K562 (cell line): Measurements from ENCODE around the gene PRSS27. TPM values are rescaled to one million over a fixed set of nuclear protein-coding genes. Genes with fewer than 3 reads are reported as not detected.
"Not testable (repeated sequence)": the region's sequence is repeated elsewhere in the genome, so short reads cannot be mapped to it uniquely, and the experiment has no call there.

Experiments
- ATAC-seq: fragments of 200-7000 bp; cut with Tn5 transposase; 3 replicates; pipeline ENCODE4 v1.9.1; 2020; ENCODE audit warnings: moderate library complexity
- BruUV-seq: library from RNA; stranded (reverse); fragments of 400-500 nt; replicated peaks from 2 replicates; lab custom pipeline; 2021; lab: Mats Ljungman, UMichigan
- CTCF ChIA-PET: fragments of 300-600 bp; formaldehyde crosslinking; extraction: SDS; loops from one replicate; lab custom pipeline; 2021; ENCODE audit warnings: low intra/inter-chr PET ratio; lab: Yijun Ruan, JAX
- POLR2A ChIA-PET: fragments of 300-600, 350-650 bp; sonication (Branson Sonifier 250); formaldehyde crosslinking; extraction: SDS; loops from one replicate; lab custom pipeline; 2021; ENCODE audit warnings: antibody characterized with exemption, inconsistent platforms; lab: Yijun Ruan, JAX
- DNase-seq, 4 experiments: peaks; one replicate each; pipeline versions ENCODE4 v3.0.0 to v3.0.0-alpha.2; 2011 to 2018; ENCODE audit warnings: low spot score in 3 of 4, mixed read lengths in 3 of 4; ENCODE audit errors: extremely low read depth in 1 of 4
- FAIRE-seq: peaks from 2 replicates; lab custom pipeline; 2011; peaks lifted over from hg19 to GRCh38; lab: Jason Lieb, UNC
- H2AFZ ChIP-seq: 2 replicates; pipeline ENCODE4 v1.6.0; 2011; ENCODE audit warnings: low read depth, low read length, control low read depth, inconsistent platforms
- H3K27ac ChIP-seq: fragments of 200-600 bp; 3 replicates; pipeline ENCODE4 v1.8.0; 2011; ENCODE audit warnings: low read depth, mild to moderate bottlenecking, control low read depth, inconsistent platforms, low read length, moderate library complexity, mixed read lengths; ENCODE audit errors: extremely low read depth
- H3K27me3 ChIP-seq, 2 experiments: fragments of 300-600 bp in 1 of 2; 2 replicates in 1 of 2; 3 replicates in 1 of 2; pipeline versions ENCODE4 v1.6.0 to v1.8.0; 2011; ENCODE audit warnings: inconsistent platforms in 2 of 2, low read length in 2 of 2, mild to moderate bottlenecking in 1 of 2, mixed read lengths in 1 of 2, moderate library complexity in 1 of 2; ENCODE audit not compliant: control insufficient read depth in 2 of 2, insufficient read depth in 2 of 2
- H3K36me3 ChIP-seq: fragments of 300-600 bp; 3 replicates; pipeline ENCODE4 v1.8.0; 2011; ENCODE audit warnings: mild to moderate bottlenecking, low read length, inconsistent platforms; ENCODE audit not compliant: control insufficient read depth, insufficient read depth
- H3K4me1 ChIP-seq, 2 experiments: fragments of 200-600 bp in 1 of 2; replicated peaks in 1 of 2; 2 replicates in 1 of 2; 3 replicates in 1 of 2; pipeline versions ENCODE4 v1.5.1 to v1.8.0; 2011; ENCODE audit warnings: inconsistent platforms in 2 of 2, low read length in 2 of 2, mild to moderate bottlenecking in 1 of 2, mixed read lengths in 1 of 2, moderate library complexity in 1 of 2; ENCODE audit not compliant: control insufficient read depth in 2 of 2, insufficient read depth in 2 of 2
- H3K4me2 ChIP-seq: 2 replicates; pipeline ENCODE4 v1.6.1; 2011; ENCODE audit warnings: low read length, control low read depth, inconsistent platforms, mixed read lengths; ENCODE audit not compliant: insufficient read depth
- H3K4me3 ChIP-seq: fragments of 200-600 bp; sonication (generic), shearing (Covaris generic); 2 replicates; pipeline ENCODE4 v1.5.1; 2016; ENCODE audit warnings: control low read depth, inconsistent platforms
- H3K79me2 ChIP-seq: fragments of 200-600 bp; 3 replicates; pipeline ENCODE4 v1.8.0; 2011; ENCODE audit warnings: low read length, inconsistent platforms; ENCODE audit not compliant: control insufficient read depth, insufficient read depth
- H3K9ac ChIP-seq, 2 experiments: 2 replicates each; pipeline versions ENCODE4 v1.6.0 to v1.6.1; 2011; ENCODE audit warnings: low read depth in 2 of 2, low read length in 2 of 2, control low read depth in 1 of 2, inconsistent platforms in 1 of 2, mild to moderate bottlenecking in 1 of 2, mixed read lengths in 1 of 2; ENCODE audit not compliant: insufficient read depth in 1 of 2
- H3K9me1 ChIP-seq: one replicate; pipeline ENCODE4 v1.6.0; 2011; ENCODE audit warnings: inconsistent platforms, mild to moderate bottlenecking, low read length, moderate library complexity; ENCODE audit not compliant: control insufficient read depth, insufficient read depth
- H3K9me3 ChIP-seq: replicated peaks from 2 replicates; pipeline ENCODE4 v1.5.1; 2011; ENCODE audit warnings: low read depth, low read length, inconsistent platforms; ENCODE audit not compliant: control insufficient read depth, insufficient read depth
- H4K20me1 ChIP-seq: replicated peaks from 2 replicates; pipeline ENCODE4 v1.6.1; 2011; ENCODE audit warnings: low read length, inconsistent platforms, mixed read lengths; ENCODE audit not compliant: control insufficient read depth, insufficient read depth
- BCOR ChIP-seq: fragments of 450-650 bp; IDR thresholded peaks from 2 replicates; pipeline ENCODE4 v1.6.1; 2016
- KDM1A ChIP-seq, 2 experiments: fragments of 450-650 bp; IDR thresholded peaks; 2 replicates each; pipeline ENCODE4 v1.6.1; 2016; ENCODE audit warnings: mild to moderate bottlenecking in 2 of 2
- RBM25 ChIP-seq: fragments of 200-400 bp; formaldehyde crosslinking; IDR thresholded peaks from 2 replicates; pipeline ENCODE4 v1.6.1; 2018; ENCODE audit warnings: low read length, low read depth, moderate library complexity; ENCODE audit not compliant: severe bottlenecking
- WGBS: fragments of 100-300 bp; shearing (Covaris generic); methylation state at CpG from one replicate; pipeline ENCODE4 v1.1.6; 2016; ENCODE audit warnings: low coverage, mixed read lengths; ENCODE audit not compliant: insufficient coverage; ENCODE audit errors: missing lambda C conversion rate; 5-methylcytosine and 5-hydroxymethylcytosine counted together
- in situ Hi-C: fragments of 300-500 bp; cut with MboI; formaldehyde crosslinking; loops from 4 replicates; pipeline ENCODE4 v1.15.0; 2018; ENCODE audit warnings: inconsistent platforms, mixed read lengths
- intact Hi-C: fragments of 100-400 bp; cut with micrococcal nuclease; formaldehyde crosslinking; loops from 2 replicates; pipeline ENCODE4 v1.14.2; 2022
- polyA plus RNA-seq, 8 experiments: library from polyadenylated mRNA; depleted of rRNA in 4 of 8; stranded (reverse) in 5 of 8; unstranded in 3 of 8; fragments of >200 nt; fragmentation: Nextera tagmentation in 2 of 8; fragmentation: Illumina TruSeq in 1 of 8; extraction: Ambion mirVana in 2 of 8; extraction: Trizol in 1 of 8; gene quantifications; 2 replicates each; pipeline versions ENCODE4 v1.2.1 to v1.2.3, GENCODE V29; 2011 to 2014; ENCODE audit warnings: inconsistent platforms in 1 of 8, missing spikeins in 1 of 8
- total RNA-seq, 7 experiments: library from RNA; depleted of rRNA in 6 of 7; stranded (reverse); fragments of >200 nt in 6 of 7; fragmentation: Illumina TruSeq in 2 of 7; extraction: Trizol in 2 of 7; gene quantifications; 2 replicates each; pipeline versions ENCODE4 v1.2.1 to v1.2.3, GENCODE V29; 2011 to 2021; ENCODE audit warnings: low replicate concordance in 1 of 7

The PRSS27 gene
- total and polyA plus RNA-seq, 9 of the 15 experiments (the other 6 are each of a cell fraction or from before 2014, with no cell fraction given): 0.09 to 0.20 (median 0.17) TPM; not detected in 5

- H3K36me3 ChIP-seq, H3K4me2 ChIP-seq, H3K9me1 ChIP-seq, BruUV-seq, FAIRE-seq, intact Hi-C loops, POLR2A ChIA-PET, H3K27ac ChIP-seq, CTCF ChIA-PET, ATAC-seq, DNase-seq, H3K9me3 ChIP-seq, H3K4me3 ChIP-seq, H2AFZ ChIP-seq, H3K27me3 ChIP-seq, H3K9ac ChIP-seq, H4K20me1 ChIP-seq: not testable (repeated sequence)
- in situ Hi-C loops: loop anchor here (5.0 kb wide), 1 partner anchor 81 kb away; no protein-coding TSS in a partner anchor
- peaks cover 27% of the 10 kb centered on the region for H3K79me2 ChIP-seq
- H3K4me1 ChIP-seq: peaks cover 7 to 22% of the 10 kb centered on the region in 2 experiments; a peak in 4 of 5 replicates
- no CpG with 5 or more reads among the region's 23 CpGs for WGBS
Measured at GRCh38 chr16:2678206-2678965, 41.6 kb downstream of the PRSS27 start.

- FAIRE-seq, H3K27me3 ChIP-seq, H3K36me3 ChIP-seq, POLR2A ChIA-PET, DNase-seq, intact Hi-C loops, H3K9me3 ChIP-seq, H3K9ac ChIP-seq, H4K20me1 ChIP-seq, ATAC-seq, BruUV-seq, H2AFZ ChIP-seq, H3K4me2 ChIP-seq, H3K9me1 ChIP-seq, H3K27ac ChIP-seq, CTCF ChIA-PET, H3K4me3 ChIP-seq: not testable (repeated sequence)
- in situ Hi-C loops: loop anchor here (5.0 kb wide), 1 partner anchor 80 kb away; no protein-coding TSS in a partner anchor
- Histone ChIP-seq H3K4me1 (peaks cover 7 to 17% of the 10 kb centered on the region in 2 experiments; a peak in 4 of 5 replicates), H3K79me2 (peaks cover 19% of the 10 kb centered on the region)
- peak; percentile 89 for TF ChIP-seq BCOR
- TF ChIP-seq RBM25: peak; percentile 80
- TF ChIP-seq KDM1A (IDR thresholded peaks at IDR 0.05): peak; percentile 41 to 55; a peak in 1 of 4 replicates
- WGBS: 93% methylated on average over 3 of the region's 3 CpGs
Measured at GRCh38 chr16:2676937-2677336, 43.1 kb downstream of the PRSS27 start.
